Natural killer cell (primary cell): ENCODE measurements around the gene CCDC181. TPM values are rescaled to one million over a fixed set of nuclear protein-coding genes. Genes with fewer than 3 reads are reported as not detected.
A peak's percentile ranks its signal among the peaks of the same experiment; 100 is the strongest.

ENCODE experiments used
- ATAC-seq, 3 donors: fragments of 150-1000 bp in 2 of 3; fragments of 200-7000 bp in 1 of 3; cut with Tn5 transposase; 1 replicate in 1 of 3; 2 replicates in 2 of 3; pipeline ENCODE4 v1.10.0; 2021; ENCODE audit warnings: mild to moderate bottlenecking in 2 of 3, moderate library complexity in 2 of 3
- DNase-seq, 2 donors: peaks; one replicate each; pipeline versions ENCODE4 v3.0.0 to v3.0.0-alpha.2; 2013 to 2021; ENCODE audit warnings: mixed read lengths in 1 of 2
- H3K27ac ChIP-seq: one replicate; pipeline ENCODE4 v1.5.1; 2013; ENCODE audit warnings: mild to moderate bottlenecking, low read length
- H3K27me3 ChIP-seq: one replicate; pipeline ENCODE4 v1.6.1; 2013; ENCODE audit warnings: low read length; ENCODE audit not compliant: control insufficient read depth, insufficient read depth
- H3K36me3 ChIP-seq: one replicate; pipeline ENCODE4 v1.6.1; 2013; ENCODE audit warnings: low read length; ENCODE audit not compliant: control insufficient read depth, insufficient read depth
- H3K4me1 ChIP-seq: one replicate; pipeline ENCODE4 v1.6.1; 2013; ENCODE audit warnings: low read length; ENCODE audit not compliant: control insufficient read depth, insufficient read depth
- H3K4me3 ChIP-seq: one replicate; pipeline ENCODE4 v1.5.1; 2013; ENCODE audit warnings: low read length
- H3K9me3 ChIP-seq: one replicate; pipeline ENCODE4 v1.6.1; 2013; ENCODE audit warnings: low read length; ENCODE audit not compliant: control insufficient read depth, insufficient read depth
- H3K27ac Mint-ChIP-seq, 2 donors: one replicate each; pipeline ENCODE4 v1.8.0; 2022; ENCODE audit warnings: mild to moderate bottlenecking in 2 of 2, mixed read lengths in 2 of 2, moderate library complexity in 1 of 2
- H3K27me3 Mint-ChIP-seq, 2 donors: one replicate each; pipeline ENCODE4 v1.8.0; 2022; ENCODE audit warnings: low read depth in 2 of 2, mixed read lengths in 2 of 2
- H3K36me3 Mint-ChIP-seq: one replicate; pipeline ENCODE4 v1.8.0; 2022; ENCODE audit warnings: mixed read lengths
- H3K4me1 Mint-ChIP-seq, 2 donors: one replicate each; pipeline ENCODE4 v1.8.0; 2022; ENCODE audit warnings: mixed read lengths in 2 of 2
- H3K4me3 Mint-ChIP-seq: one replicate; pipeline ENCODE4 v1.8.0; 2022; ENCODE audit warnings: mild to moderate bottlenecking, moderate library complexity, mixed read lengths
- H3K9me3 Mint-ChIP-seq, 2 donors: one replicate each; pipeline ENCODE4 v1.8.0; 2022; ENCODE audit warnings: mixed read lengths in 2 of 2
- WGBS: methylation state at CpG from one replicate; pipeline ENCODE4 v1.1.7; 2013; ENCODE audit warnings: missing lambda C conversion rate; ENCODE audit not compliant: insufficient coverage; 5-methylcytosine and 5-hydroxymethylcytosine counted together
- intact Hi-C: fragments of 100-400 bp; cut with micrococcal nuclease; formaldehyde crosslinking; loops from one replicate; pipeline ENCODE4 v1.14.2; 2022
- total RNA-seq, 4 donors: library from RNA; stranded (reverse); fragments of 120-200 nt in 1 of 4; gene quantifications; one replicate each; pipeline versions ENCODE4 v1.2.3 to v1.2.4, GENCODE V29; 2013 to 2022
- TF ChIP-seq, protein P1 (sequence below): fragments of 200-600 bp; IDR thresholded peaks from one replicate; pipeline ENCODE4 v1.8.0; 2022; ENCODE audit warnings: antibody characterized with exemption

Gene CCDC181
- total RNA-seq, 3 donors from 2014 or later (not counting 1 experiment from before 2014, with no cell fraction given): not detected

DNA sequence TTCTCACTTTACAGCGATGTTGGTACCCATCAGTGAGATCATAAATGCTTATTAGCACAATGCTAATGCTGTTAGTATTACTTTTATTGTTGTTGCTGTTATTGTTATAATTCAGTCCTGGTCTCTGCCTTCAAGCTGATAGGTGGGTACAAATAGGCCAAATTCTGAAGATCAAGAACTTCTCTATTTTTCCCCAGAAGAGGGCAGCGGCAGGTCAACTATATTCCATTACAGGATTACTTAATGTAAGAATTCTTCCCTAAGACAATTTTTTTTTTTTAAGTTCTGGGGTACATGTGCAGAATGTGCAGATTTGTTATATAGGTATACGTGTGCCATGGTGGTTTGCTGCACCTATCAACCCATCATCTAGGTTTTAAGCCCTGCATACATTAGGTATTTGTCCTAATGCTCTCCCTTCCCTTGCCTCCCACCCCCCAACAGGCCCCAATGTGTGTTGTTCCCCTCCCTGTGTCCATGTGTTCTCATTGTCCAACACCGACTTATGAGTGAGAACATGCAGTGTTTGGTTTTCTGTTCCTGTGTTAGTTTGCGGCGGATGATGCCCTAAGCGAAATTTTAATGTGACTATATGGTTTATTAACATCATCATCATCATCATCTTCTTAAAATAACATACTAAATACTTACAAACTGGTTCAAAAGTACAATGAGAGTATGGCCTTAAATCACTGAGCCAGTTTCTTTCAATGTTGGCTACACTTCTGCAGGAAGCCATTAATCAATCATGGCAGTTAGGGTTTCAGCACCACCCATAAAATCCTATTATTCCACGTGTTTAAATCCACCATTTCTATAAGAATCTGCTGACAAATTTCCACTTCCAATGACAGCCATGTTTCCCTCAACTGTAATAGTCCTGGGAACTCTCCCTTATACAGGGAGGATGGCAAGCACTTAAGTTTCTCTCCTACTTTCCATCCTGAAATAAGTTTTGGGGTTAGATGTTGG, 39.3 kb upstream of the CCDC181 start:
- peak in 1 of 2 donors; percentile 49 for DNase-seq

DNA sequence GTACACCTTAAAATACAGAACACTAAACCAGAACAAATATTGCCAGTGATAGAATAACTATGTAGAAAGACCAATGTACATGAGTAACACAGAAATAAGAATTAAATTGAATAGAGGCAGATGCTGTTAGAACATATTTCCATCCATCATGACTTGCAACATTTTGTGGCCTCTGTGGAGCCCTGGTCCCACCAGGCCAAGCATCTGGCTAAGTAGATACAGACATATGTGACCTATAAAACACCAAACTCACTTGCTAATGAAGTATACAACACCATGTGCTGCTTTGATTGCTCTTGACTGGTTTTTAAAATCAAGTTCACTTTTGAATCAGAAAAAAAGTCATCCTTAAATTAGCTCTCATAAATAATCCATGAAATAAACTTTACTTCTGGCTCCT, 38.0 kb upstream of the CCDC181 start:
- H3K27ac ChIP-seq: no peak overlapping the region
- DNase-seq (no peak), ATAC-seq (no peak)
- Mint-ChIP-seq H3K4me3 (no peak overlapping the region), H3K27ac (no peak overlapping the region), H3K27me3 (no peaks in the 10 kb centered on the region), H3K36me3 (no peaks in the 10 kb centered on the region), H3K9me3 (no peaks in the 10 kb centered on the region), H3K4me1 (peaks cover 2 to 11% of the 10 kb centered on the region in 2 donors)
- TF ChIP-seq, protein P1, sequence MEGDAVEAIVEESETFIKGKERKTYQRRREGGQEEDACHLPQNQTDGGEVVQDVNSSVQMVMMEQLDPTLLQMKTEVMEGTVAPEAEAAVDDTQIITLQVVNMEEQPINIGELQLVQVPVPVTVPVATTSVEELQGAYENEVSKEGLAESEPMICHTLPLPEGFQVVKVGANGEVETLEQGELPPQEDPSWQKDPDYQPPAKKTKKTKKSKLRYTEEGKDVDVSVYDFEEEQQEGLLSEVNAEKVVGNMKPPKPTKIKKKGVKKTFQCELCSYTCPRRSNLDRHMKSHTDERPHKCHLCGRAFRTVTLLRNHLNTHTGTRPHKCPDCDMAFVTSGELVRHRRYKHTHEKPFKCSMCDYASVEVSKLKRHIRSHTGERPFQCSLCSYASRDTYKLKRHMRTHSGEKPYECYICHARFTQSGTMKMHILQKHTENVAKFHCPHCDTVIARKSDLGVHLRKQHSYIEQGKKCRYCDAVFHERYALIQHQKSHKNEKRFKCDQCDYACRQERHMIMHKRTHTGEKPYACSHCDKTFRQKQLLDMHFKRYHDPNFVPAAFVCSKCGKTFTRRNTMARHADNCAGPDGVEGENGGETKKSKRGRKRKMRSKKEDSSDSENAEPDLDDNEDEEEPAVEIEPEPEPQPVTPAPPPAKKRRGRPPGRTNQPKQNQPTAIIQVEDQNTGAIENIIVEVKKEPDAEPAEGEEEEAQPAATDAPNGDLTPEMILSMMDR: no peak
- intact Hi-C loops: loop anchor here (5.0 kb wide), 1 partner anchor 82 kb away; no protein-coding TSS in a partner anchor
- H3K4me1 ChIP-seq: peaks cover 4% of the 10 kb centered on the region
- no peaks in the 10 kb centered on the region for H3K9me3 ChIP-seq
- H3K27me3 ChIP-seq: peaks cover under 1% of the 10 kb centered on the region
- H3K36me3 ChIP-seq: peaks cover 5% of the 10 kb centered on the region
- H3K4me3 ChIP-seq: no peak overlapping the region

More for the DNA sequence above, 39.3 kb upstream of the CCDC181 start:
- Mint-ChIP-seq H3K36me3 (no peaks in the 10 kb centered on the region), H3K4me1 (peaks cover 0 to under 1% of the 10 kb centered on the region in 2 donors), H3K27me3 (no peaks in the 10 kb centered on the region), H3K9me3 (no peaks in the 10 kb centered on the region), H3K27ac (no peak overlapping the region), H3K4me3 (no peak overlapping the region)
- Histone ChIP-seq H3K27me3 (no peaks in the 10 kb centered on the region), H3K4me1 (no peaks in the 10 kb centered on the region), H3K36me3 (peaks cover 5% of the 10 kb centered on the region), H3K9me3 (no peaks in the 10 kb centered on the region), H3K4me3 (no peak overlapping the region), H3K27ac (no peak overlapping the region)
- ATAC-seq: no peak
- 75% methylated on average over 2 of the region's 8 CpGs for WGBS
- intact Hi-C loops: loop anchor here (5.0 kb wide), 1 partner anchor 81 kb away; no protein-coding TSS in a partner anchor
- TF ChIP-seq, protein P1: peak; percentile 13

DNA sequence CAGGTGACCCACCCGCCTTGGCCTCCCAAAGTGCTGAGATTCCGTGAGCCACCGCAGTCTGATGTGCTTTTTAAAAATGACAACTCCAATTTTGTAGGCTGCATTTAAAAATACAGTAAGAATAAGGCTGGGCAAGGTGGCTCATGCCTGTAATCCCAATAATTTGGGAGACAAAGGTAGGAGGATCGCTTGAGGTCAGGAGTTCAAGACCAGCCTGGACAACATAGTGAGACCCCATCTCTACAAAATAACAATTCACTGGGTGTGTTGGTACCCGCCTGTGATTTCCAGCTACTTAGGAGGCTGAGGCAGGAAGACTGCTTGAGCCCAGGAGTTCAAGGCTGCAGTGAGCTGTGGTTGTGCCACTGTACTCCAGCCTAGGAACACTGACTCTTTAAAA, 35.1 kb upstream of the CCDC181 start:
- no peak overlapping the region for H3K4me3 Mint-ChIP-seq
- Histone ChIP-seq H3K4me1 (peaks cover 8% of the 10 kb centered on the region), H3K27me3 (peaks cover 2% of the 10 kb centered on the region), H3K4me3 (no peak overlapping the region), H3K9me3 (no peaks in the 10 kb centered on the region), H3K27ac (no peak overlapping the region), H3K36me3 (peaks cover under 1% of the 10 kb centered on the region)
- H3K4me1 Mint-ChIP-seq: peaks cover 7 to 20% of the 10 kb centered on the region in 2 donors
- DNase-seq: no peak
- TF ChIP-seq, protein P1: no peak
- peaks cover 0 to under 1% of the 10 kb centered on the region in 2 donors for H3K27me3 Mint-ChIP-seq
- ATAC-seq: no peak
- 96% methylated on average over 5 of the region's 5 CpGs for WGBS
- no peak overlapping the region for H3K27ac Mint-ChIP-seq
- peaks cover 0 to under 1% of the 10 kb centered on the region in 2 donors for H3K9me3 Mint-ChIP-seq
- intact Hi-C loops: no loop called here
- H3K36me3 Mint-ChIP-seq: peaks cover 2% of the 10 kb centered on the region
